Endothelial cell of umbilical vein (primary cell): ENCODE data around the gene SFTPD.

Source experiments
- EZH2 ChIP-seq: IDR thresholded peaks from 2 replicates; pipeline ENCODE4 v1.6.1; 2012; ENCODE audit warnings: borderline replicate concordance, low read depth, mild to moderate bottlenecking, moderate library complexity, low read length, inconsistent platforms; ENCODE audit not compliant: severe bottlenecking
- TF ChIP-seq, protein P1 (sequence below), 2 donors: IDR thresholded peaks; 1 replicate in 1 of 2; 2 replicates in 1 of 2; pipeline ENCODE4 v1.5.1; 2011; ENCODE audit warnings: low read length in 2 of 2, mild to moderate bottlenecking in 2 of 2, moderate library complexity in 2 of 2, control low read depth in 1 of 2, inconsistent platforms in 1 of 2, low read depth in 1 of 2; ENCODE audit not compliant: insufficient read depth in 1 of 2; ENCODE audit errors: extremely low read depth in 1 of 2

GRCh38 chr10:79930267-79930666 is 18.6 kb downstream of the SFTPD start:
- no peak for TF ChIP-seq EZH2
- TF ChIP-seq, protein P1, sequence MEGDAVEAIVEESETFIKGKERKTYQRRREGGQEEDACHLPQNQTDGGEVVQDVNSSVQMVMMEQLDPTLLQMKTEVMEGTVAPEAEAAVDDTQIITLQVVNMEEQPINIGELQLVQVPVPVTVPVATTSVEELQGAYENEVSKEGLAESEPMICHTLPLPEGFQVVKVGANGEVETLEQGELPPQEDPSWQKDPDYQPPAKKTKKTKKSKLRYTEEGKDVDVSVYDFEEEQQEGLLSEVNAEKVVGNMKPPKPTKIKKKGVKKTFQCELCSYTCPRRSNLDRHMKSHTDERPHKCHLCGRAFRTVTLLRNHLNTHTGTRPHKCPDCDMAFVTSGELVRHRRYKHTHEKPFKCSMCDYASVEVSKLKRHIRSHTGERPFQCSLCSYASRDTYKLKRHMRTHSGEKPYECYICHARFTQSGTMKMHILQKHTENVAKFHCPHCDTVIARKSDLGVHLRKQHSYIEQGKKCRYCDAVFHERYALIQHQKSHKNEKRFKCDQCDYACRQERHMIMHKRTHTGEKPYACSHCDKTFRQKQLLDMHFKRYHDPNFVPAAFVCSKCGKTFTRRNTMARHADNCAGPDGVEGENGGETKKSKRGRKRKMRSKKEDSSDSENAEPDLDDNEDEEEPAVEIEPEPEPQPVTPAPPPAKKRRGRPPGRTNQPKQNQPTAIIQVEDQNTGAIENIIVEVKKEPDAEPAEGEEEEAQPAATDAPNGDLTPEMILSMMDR (IDR thresholded peaks at IDR 0.05; ENCODE audit: extremely low read depth in 1 of 2, insufficient read depth in 1 of 2, low read depth in 1 of 2, low read length in 2 of 2) = no peak
